HUES64 (cell line): ENCODE data around the gene CDK14.
A peak's percentile ranks its signal among the peaks of the same experiment; 100 is the strongest.

ENCODE experiments used
- H3K27ac ChIP-seq: 2 replicates; pipeline ENCODE4 v1.7.0; 2013; ENCODE audit warnings: low read depth, low read length, inconsistent platforms
- H3K27me3 ChIP-seq: 2 replicates; pipeline ENCODE4 v1.6.1; 2013; ENCODE audit warnings: mild to moderate bottlenecking, low read length; ENCODE audit not compliant: insufficient read depth
- H3K36me3 ChIP-seq: 2 replicates; pipeline ENCODE4 v1.6.1; 2013; ENCODE audit warnings: mild to moderate bottlenecking, low read length; ENCODE audit not compliant: insufficient read depth
- H3K4me1 ChIP-seq: 2 replicates; pipeline ENCODE4 v1.6.1; 2013; ENCODE audit warnings: mild to moderate bottlenecking, low read length, moderate library complexity; ENCODE audit not compliant: insufficient read depth
- H3K4me3 ChIP-seq: 2 replicates; pipeline ENCODE4 v1.5.1; 2013; ENCODE audit warnings: mild to moderate bottlenecking, low read length, moderate library complexity
- H3K9ac ChIP-seq: 2 replicates; pipeline ENCODE4 v1.6.1; 2013; ENCODE audit warnings: mild to moderate bottlenecking, low read depth, low read length
- H3K9me3 ChIP-seq: 2 replicates; pipeline ENCODE4 v1.6.1; 2013; ENCODE audit warnings: low read depth, low read length; ENCODE audit not compliant: insufficient read depth
- WGBS: fragments of 150-250, 120-280 bp; methylation state at CpG from one replicate; pipeline ENCODE4 v1.1.7; 2013; ENCODE audit warnings: missing lambda C conversion rate; 5-methylcytosine and 5-hydroxymethylcytosine counted together

Gene CDK14

GRCh38 chr7:90597563-90598253 is 1.6 kb downstream of the CDK14 start:
- H3K4me3 ChIP-seq, result peak overlapping the region; percentile 93
- peak overlapping the region; percentile 89; the same call in 1 of the 2 replicates for H3K9ac ChIP-seq
- no peaks in the 10 kb centered on the region for H3K36me3 ChIP-seq
- WGBS, result 30% methylated on average over 5 of the region's 10 CpGs
- H3K27ac ChIP-seq, result no peak overlapping the region
- peaks cover 32% of the 10 kb centered on the region for H3K4me1 ChIP-seq
- H3K9me3 ChIP-seq, result no peaks in the 10 kb centered on the region
- peaks cover 16% of the 10 kb centered on the region; the same call in 1 of the 2 replicates for H3K27me3 ChIP-seq

DNA sequence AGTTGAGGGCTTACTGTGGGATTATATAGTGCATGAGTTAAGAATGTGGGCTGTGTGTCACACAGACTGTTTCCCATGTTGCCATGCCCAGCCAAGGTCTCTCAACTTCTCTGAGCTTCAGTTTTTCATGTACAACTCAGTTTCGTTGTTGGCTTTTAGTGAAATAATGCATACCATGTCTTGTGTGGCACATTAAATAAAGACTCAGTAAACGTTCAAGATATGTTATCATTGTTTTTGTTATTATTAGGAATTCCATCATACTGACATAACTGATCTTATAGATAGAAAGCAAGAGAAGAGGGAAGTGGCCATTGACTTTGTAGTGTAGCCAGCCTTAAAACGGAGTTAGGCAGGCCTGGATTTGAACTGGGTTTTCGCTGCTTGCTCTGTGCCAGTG is 2.9 kb downstream of the CDK14 start:
- Histone ChIP-seq H3K4me1 (peaks cover 32% of the 10 kb centered on the region), H3K27ac (no peak overlapping the region), H3K27me3 (peaks cover 16% of the 10 kb centered on the region; the same call in 1 of the 2 replicates), H3K9ac (no peak overlapping the region), H3K9me3 (no peaks in the 10 kb centered on the region), H3K36me3 (no peaks in the 10 kb centered on the region), H3K4me3 (no peak overlapping the region)
- 92% methylated on average over 3 of the region's 4 CpGs for WGBS

DNA sequence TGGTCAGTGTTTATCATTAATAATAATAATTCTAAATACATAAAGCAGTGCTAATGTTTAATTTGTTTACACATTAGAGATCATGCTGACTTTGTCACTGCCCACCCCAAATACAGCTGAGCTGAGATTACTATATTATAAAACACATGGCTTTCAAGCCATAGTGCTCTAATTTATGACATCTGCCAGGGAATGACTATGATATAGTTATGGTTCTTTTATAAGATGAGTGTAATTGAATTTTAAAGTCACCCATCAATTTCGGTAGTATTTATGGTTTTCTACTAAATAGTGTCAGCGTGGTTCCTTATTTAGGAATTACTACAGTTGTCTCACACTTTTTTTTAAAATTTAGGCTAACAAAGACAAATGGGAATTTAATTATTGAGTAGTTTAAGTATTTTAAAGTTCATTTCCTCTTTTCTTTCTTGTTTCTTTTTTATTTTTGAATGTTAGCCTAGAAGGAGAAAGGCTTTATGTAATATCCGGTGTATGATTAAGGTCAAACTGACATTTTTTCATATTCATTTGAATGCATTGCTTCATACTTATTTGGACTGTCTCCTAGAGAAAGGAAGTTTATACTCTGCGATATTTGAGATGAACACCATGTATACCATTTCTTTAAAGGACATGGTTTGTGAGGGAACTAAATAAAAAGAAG is 3.9 kb downstream of the CDK14 start:
- H3K4me3 ChIP-seq, result no peak overlapping the region
- no peaks in the 10 kb centered on the region for H3K36me3 ChIP-seq
- no peak overlapping the region for H3K27ac ChIP-seq
- H3K9me3 ChIP-seq, result no peaks in the 10 kb centered on the region
- H3K9ac ChIP-seq, result no peak overlapping the region
- H3K27me3 ChIP-seq, result peaks cover 16% of the 10 kb centered on the region; the same call in 1 of the 2 replicates
- WGBS, result 94% methylated on average over 3 of the region's 4 CpGs
- H3K4me1 ChIP-seq, result peaks cover 27% of the 10 kb centered on the region

DNA sequence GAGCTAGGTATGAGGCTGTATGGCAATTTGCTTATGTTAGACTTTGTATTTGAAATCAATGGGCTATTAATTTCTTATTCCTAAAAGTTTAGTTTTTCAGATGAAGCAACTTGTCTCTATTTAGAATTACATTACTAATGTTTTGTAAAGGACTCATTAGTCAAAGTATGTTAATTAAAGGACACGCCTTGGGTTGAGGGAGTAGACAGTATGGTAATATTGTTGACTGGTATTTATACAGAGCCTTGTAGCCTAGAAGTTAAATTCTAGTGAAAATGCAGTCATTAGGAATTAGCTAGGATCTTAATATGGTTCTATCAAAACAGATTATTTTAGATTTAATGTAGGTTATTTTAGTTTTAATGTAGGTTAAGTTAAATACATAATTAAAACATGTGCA is 6.2 kb downstream of the CDK14 start:
- Histone ChIP-seq H3K4me1 (peaks cover 23% of the 10 kb centered on the region; the same call in 1 of the 2 replicates), H3K9ac (no peak overlapping the region), H3K9me3 (no peaks in the 10 kb centered on the region), H3K4me3 (no peak overlapping the region), H3K27ac (no peak overlapping the region), H3K27me3 (peaks cover 10% of the 10 kb centered on the region; the same call in 1 of the 2 replicates), H3K36me3 (no peaks in the 10 kb centered on the region)
- WGBS, result 94% methylated on average over 1 of the region's 1 CpG

- Histone ChIP-seq H3K4me1 (peaks cover 15% of the 10 kb centered on the region; the same call in 1 of the 2 replicates), H3K9ac (no peak overlapping the region), H3K36me3 (no peaks in the 10 kb centered on the region), H3K27me3 (no peaks in the 10 kb centered on the region), H3K27ac (no peak overlapping the region), H3K9me3 (no peaks in the 10 kb centered on the region), H3K4me3 (no peak overlapping the region)
- no CpG with 5 or more reads among the region's 1 CpG for WGBS
Measured at GRCh38 chr7:90603346-90603745, 7.2 kb downstream of the CDK14 start.

DNA sequence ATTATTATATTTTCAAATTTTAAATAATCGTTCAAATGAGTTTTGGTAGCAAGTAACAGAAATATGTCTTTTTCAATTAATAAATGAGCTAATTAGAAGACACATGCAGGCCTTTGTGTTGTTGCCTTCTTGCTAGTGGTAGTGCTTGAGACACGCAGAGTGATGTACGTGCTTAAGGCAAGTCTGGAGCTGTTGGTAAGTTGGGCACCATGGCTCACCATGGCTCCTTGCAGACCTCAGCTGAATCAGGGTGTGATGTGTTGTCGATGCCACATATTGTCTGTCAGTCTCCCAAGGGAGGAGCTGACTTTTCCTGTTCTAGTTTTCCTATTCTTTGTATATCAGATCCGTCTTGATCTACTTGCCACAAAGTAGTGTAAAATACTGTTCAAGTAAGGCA is 8.3 kb downstream of the CDK14 start:
- no peak overlapping the region for H3K27ac ChIP-seq
- WGBS, result 91% methylated on average over 4 of the region's 5 CpGs
- no peak overlapping the region for H3K4me3 ChIP-seq
- H3K4me1 ChIP-seq, result peaks cover 14% of the 10 kb centered on the region; the same call in 1 of the 2 replicates
- H3K9me3 ChIP-seq, result no peaks in the 10 kb centered on the region
- no peak overlapping the region for H3K9ac ChIP-seq
- H3K27me3 ChIP-seq, result no peaks in the 10 kb centered on the region
- H3K36me3 ChIP-seq, result no peaks in the 10 kb centered on the region

DNA sequence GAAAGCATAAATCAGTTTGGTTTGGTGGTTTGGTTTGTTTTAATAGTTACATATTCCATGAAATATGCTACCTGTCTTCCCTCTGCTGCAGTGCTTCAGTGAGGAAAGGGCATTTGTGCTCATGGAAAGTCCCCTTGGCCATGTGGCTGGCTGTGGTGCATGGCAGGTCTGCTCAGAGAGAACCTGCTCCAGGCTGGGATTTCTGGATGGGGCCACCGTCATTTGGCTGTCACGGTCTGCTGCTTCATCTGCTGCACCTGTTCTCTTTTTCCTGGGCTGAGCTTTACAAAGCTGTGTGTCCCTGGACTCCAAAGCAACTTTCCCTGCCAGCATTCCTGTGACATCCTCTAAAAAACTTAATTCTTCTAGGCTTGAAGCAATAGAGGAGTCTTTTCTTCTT is 8.9 kb downstream of the CDK14 start:
- H3K4me3 ChIP-seq, result no peak overlapping the region
- 87% methylated on average over 2 of the region's 2 CpGs for WGBS
- peaks cover 14% of the 10 kb centered on the region; the same call in 1 of the 2 replicates for H3K4me1 ChIP-seq
- no peaks in the 10 kb centered on the region for H3K36me3 ChIP-seq
- H3K9me3 ChIP-seq, result no peaks in the 10 kb centered on the region
- no peak overlapping the region for H3K9ac ChIP-seq
- no peak overlapping the region for H3K27ac ChIP-seq
- no peaks in the 10 kb centered on the region for H3K27me3 ChIP-seq

DNA sequence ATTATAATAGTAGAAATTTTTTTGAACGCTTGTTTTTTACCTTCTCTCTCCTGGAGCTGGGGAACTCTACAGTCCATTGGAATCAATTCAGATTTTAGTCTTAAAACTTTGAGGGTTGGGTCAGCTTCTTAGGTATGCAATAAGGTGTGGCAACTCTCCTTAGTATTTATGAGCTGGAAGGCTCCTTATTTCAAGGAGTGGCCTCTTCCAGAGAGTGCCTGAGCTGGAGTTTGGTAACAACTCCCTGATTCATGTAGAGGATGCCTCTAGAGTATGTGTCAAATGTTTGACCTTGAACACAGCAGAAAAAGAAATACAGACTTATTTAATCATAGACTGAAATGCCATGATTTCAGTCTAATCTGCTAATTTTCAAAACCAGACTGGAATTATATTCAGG is 11.1 kb downstream of the CDK14 start:
- 90% methylated on average over 1 of the region's 1 CpG for WGBS
- Histone ChIP-seq H3K9me3 (no peaks in the 10 kb centered on the region), H3K27me3 (no peaks in the 10 kb centered on the region), H3K9ac (no peak overlapping the region), H3K27ac (no peak overlapping the region), H3K36me3 (no peaks in the 10 kb centered on the region), H3K4me3 (no peak overlapping the region), H3K4me1 (peaks cover 5% of the 10 kb centered on the region; the same call in 1 of the 2 replicates)

- Histone ChIP-seq H3K4me3 (no peak overlapping the region), H3K9ac (no peak overlapping the region), H3K27me3 (no peaks in the 10 kb centered on the region), H3K9me3 (no peaks in the 10 kb centered on the region), H3K27ac (no peak overlapping the region), H3K36me3 (no peaks in the 10 kb centered on the region), H3K4me1 (no peaks in the 10 kb centered on the region; the same call in 1 of the 2 replicates)
- WGBS, result 89% methylated on average over 4 of the region's 4 CpGs
Measured at GRCh38 chr7:90610105-90610504, 14.0 kb downstream of the CDK14 start.

DNA sequence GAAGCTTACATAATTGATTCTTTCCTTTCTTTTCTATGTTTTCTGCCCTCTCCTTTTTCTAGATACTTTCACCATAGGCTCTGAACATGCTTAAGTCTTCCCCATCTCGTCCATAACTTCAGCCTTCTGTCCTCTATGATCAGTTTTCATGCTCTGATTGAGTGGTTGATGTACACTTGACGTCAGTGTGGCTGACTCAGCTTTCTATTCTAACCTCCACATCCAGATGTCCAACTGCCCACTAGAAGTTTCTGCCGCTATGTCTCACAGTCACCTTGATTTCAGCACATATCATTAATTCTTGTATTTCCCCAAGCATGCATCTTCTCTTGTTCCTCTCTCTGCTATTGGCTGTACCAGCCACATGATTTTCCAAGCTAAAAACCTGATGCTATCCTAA is 15.0 kb downstream of the CDK14 start:
- WGBS, result 95% methylated on average over 3 of the region's 3 CpGs
- no peaks in the 10 kb centered on the region for H3K9me3 ChIP-seq
- H3K36me3 ChIP-seq, result no peaks in the 10 kb centered on the region
- no peaks in the 10 kb centered on the region; the same call in 1 of the 2 replicates for H3K4me1 ChIP-seq
- no peak overlapping the region for H3K4me3 ChIP-seq
- H3K27ac ChIP-seq, result no peak overlapping the region
- no peaks in the 10 kb centered on the region for H3K27me3 ChIP-seq
- no peak overlapping the region for H3K9ac ChIP-seq

- no peaks in the 10 kb centered on the region for H3K9me3 ChIP-seq
- H3K36me3 ChIP-seq, result no peaks in the 10 kb centered on the region
- H3K4me1 ChIP-seq, result peaks cover 4% of the 10 kb centered on the region; the same call in 1 of the 2 replicates
- H3K27me3 ChIP-seq, result no peaks in the 10 kb centered on the region
- WGBS, result 87% methylated on average over 3 of the region's 3 CpGs
- no peak overlapping the region for H3K27ac ChIP-seq
- no peak overlapping the region for H3K9ac ChIP-seq
- H3K4me3 ChIP-seq, result no peak overlapping the region
Measured at GRCh38 chr7:90613088-90613498, 17.0 kb downstream of the CDK14 start.
